ENCODE measurements around the gene ZNF654.
A peak's percentile ranks its signal among the peaks of the same experiment; 100 is the strongest.
"Not testable (repeated sequence)": the region's sequence is repeated elsewhere in the genome, so short reads cannot be mapped to it uniquely, and the experiment has no call there.

ZNF654 gene

GRCh38 chr3:88058581-88059379, at the start of gene ZNF654, which contains the start of gene CGGBP1:
ZNF654 (plus strand) TSS chr3:88059255; CDS start chr3:88059320, 65 bp downstream.
CGGBP1 (minus strand) TSS chr3:88059005; CDS start chr3:88055976, 3,029 bp downstream.
- peak; percentile 99 for DNase-seq

- no peak for DNase-seq
These were observed 48.2 kb upstream of the ZNF654 start for GRCh38 chr3:88010810-88011209.

- DNase-seq = no peak
These were observed 45.5 kb upstream of the ZNF654 start for GRCh38 chr3:88013592-88013991.

GRCh38 chr3:88015656-88016055, 43.4 kb upstream of the ZNF654 start:
- DNase-seq = not testable (repeated sequence)

- DNase-seq = no peak
These were observed 40.0 kb upstream of the ZNF654 start for GRCh38 chr3:88019024-88019423.

DNA sequence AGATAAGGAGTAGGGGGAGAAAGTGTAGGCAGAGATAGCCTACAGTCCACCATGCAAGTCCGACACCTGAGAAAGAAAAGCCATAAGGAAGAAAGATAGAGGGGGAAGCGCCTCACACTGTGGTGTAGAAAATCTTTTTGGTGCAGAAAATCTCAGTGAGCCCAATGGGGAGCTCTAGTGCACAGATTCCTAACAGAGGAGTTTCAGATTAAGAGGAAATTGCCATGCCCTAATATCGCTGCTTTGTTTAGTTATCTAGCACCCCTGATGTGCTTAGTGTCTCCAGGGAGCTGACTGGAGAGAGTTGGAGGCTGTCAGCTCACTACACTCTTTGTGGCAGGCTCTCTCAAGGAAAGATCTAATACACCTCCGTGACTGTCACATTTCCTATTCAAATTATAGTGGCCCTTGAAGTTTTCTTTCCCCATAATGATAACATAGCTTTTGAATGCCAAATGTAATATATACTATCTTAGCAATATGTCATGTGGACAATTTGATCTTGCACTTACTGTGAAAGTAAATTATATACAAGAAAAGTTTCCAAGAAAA, 34.0 kb upstream of the ZNF654 start:
- DNase-seq = no peak

- no peak for DNase-seq
These were observed 30.2 kb upstream of the ZNF654 start for GRCh38 chr3:88028876-88029275.

GRCh38 chr3:88030210-88030609, 28.8 kb upstream of the ZNF654 start:
- no peak for DNase-seq

GRCh38 chr3:88031642-88032077, 27.4 kb upstream of the ZNF654 start:
- DNase-seq = peak; percentile 9

DNA sequence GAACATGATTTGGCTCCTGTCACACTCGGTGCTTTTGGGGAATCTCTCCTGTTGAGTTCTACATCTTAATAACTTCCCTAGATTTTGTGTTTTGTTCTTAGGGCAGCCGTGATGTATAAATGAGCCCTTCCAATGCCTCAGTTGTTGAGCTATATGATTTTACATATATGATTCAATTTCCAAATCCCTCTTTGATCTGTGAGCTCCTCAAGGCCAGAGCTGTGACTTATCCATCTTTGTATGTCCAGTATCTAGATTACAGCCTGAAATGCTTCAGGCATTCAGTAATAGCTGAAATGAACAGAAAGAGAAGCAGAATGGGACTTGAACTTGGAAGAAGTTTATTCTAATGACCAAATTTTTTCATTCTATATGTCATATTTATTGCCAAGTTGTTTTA, 26.8 kb upstream of the ZNF654 start:
- no peak for DNase-seq

GRCh38 chr3:88033079-88033478, 26.0 kb upstream of the ZNF654 start:
- DNase-seq = no peak

- no peak for DNase-seq
These were observed 25.2 kb upstream of the ZNF654 start for GRCh38 chr3:88033808-88034207.

DNA sequence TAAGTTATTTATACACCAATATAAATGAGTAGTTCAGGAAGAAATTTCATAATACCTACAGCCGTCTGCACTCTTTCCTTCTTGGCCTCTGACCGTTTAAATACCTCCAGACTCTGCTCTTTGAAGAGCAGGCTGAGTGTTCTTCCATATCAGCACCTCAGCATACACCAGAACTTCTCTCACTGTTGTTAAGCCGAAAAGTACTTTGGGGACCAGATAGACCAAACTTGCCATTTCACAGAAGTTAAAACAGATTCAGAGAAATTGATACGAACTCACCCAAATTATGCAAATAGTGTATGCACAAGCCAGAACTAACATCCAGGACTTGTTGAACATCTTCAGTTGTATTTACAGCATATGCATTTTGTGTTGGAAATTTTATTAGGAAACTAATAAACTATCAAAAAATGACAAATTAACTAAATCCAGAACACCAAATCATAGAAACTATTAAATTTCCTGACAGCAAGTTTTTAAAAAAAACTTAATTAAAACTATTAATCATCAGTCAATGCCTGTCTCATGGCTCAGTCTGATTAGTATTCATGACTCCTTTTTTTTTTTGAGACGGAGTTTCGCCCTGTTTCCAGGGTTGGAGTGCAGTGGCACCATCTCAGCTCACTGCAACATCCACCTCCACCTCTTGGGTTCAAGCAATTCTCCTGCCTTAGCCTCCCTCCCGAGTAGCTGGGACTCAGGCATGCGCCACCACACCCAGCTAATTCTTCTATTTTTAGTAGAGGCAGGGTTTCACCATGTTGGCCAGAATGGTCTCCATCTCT, 24.4 kb upstream of the ZNF654 start:
- no peak for DNase-seq

DNA sequence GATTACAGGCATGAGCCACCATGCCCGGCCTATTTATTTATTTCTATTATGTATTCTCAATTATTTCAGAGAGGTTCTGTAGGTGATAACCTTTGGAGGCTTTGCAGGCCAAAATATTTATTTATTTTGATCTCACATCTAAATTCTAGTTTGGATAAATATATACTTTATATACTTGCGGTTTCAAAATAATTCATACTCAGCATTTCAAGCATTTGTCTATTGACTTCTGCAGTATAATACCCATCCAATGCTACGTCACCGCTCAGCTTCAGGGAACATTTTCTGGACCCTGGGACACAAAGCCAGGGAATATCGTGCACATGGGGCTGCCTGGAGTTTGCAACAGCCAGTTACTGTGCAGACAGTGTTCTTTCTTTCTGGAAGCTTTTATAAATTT, 22.8 kb upstream of the ZNF654 start:
- DNase-seq = no peak

DNA sequence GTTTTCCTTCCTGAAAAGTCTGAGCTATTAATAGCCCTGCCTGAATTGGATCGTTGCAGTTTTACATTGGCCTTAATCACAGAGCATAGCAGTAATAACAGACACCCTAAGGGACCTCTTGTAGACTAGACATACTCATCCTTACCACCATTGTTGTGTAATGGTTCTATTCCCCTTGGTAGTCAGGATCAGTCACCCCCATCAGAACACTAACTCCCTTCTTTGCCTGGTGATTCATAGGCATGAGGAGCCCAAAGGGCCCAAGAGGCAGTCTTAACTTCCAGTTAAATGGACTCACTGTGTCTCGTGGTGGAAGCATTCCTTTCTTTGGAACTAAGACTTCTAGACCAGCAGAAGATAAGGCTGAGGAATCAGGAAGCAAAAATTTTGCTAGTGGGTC, 20.5 kb upstream of the ZNF654 start:
- no peak for DNase-seq

GRCh38 chr3:88040529-88040928, 18.5 kb upstream of the ZNF654 start:
- DNase-seq = no peak

- no peak for DNase-seq
These were observed 18.1 kb upstream of the ZNF654 start for GRCh38 chr3:88041005-88041404.

GRCh38 chr3:88044411-88044810, 14.6 kb upstream of the ZNF654 start:
- no peak for DNase-seq

GRCh38 chr3:88046766-88047165, 12.3 kb upstream of the ZNF654 start:
- no peak for DNase-seq

DNA sequence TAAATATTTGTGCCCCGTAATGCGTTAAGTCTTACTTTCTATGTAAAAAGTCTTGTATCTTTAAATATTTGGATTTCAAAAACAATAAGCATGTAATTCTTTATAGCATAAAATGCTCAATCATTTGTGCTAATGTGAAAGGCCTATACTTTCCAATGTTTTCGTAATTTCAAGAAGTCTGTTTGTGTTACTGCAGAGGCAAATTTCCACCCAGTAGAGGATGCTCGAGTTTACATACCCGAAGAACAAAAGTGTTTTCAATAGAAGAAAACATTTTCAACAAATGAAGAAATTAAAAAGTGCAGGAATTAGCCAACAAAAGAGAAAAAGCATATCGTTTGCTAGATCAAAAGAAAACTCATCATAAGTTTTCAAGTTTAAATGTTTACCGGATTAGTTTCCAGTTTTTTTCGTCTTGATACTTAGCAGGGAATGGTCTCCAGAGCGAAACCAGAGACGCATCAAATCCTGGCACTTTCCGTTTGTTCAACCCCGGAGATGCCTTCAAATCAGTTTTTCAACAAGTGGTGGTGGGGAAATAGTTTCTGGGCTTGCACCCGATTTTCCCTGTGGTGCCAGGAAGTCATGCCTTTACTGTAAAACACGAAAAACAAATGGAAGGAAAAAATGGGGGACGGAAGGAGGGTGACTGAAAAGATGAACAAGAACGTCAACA, 1.3 kb upstream of the ZNF654 start:
- DNase-seq = no peak

- no peak for DNase-seq
These were observed 812 bp upstream of the ZNF654 start for GRCh38 chr3:88058306-88058580.

- no peak for DNase-seq
These were observed 520 bp downstream of the ZNF654 start for GRCh38 chr3:88059380-88060170.

DNA sequence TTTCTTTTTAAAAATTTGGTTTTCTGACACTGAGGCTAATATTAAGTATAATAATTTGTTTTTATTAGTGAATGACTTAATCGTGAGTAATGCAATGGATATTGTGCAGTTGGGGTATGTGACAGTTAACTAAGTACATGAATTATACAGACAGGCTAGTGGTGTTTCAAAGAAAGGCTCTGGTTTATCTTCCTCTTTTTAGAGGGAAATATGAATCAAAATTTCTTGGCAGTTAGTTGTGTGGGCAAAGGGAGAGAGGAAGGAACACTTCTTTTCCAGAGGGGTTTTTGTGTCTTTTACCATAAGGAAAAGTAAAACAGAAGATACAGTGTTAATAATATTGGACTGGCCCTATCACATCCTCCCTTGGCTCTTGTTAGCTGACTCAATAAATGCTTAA, 2.7 kb downstream of the ZNF654 start:
- no peak for DNase-seq

All from activated CD4-positive, alpha-beta T cell treated with anti-CD3 and anti-CD28 coated beads, Interleukin-2, amount 50 U/mL, for 1 hour (primary cell).